ENCODE results near the gene C19orf38. TPM values are rescaled to one million over a fixed set of nuclear protein-coding genes. Genes with fewer than 3 reads are reported as not detected.
A peak's percentile ranks its signal among the peaks of the same experiment; 100 is the strongest.

C19orf38 gene
- total and polyA plus RNA-seq, 4 donors, result 4.2 to 48.7 (median 8.3) TPM

DNA sequence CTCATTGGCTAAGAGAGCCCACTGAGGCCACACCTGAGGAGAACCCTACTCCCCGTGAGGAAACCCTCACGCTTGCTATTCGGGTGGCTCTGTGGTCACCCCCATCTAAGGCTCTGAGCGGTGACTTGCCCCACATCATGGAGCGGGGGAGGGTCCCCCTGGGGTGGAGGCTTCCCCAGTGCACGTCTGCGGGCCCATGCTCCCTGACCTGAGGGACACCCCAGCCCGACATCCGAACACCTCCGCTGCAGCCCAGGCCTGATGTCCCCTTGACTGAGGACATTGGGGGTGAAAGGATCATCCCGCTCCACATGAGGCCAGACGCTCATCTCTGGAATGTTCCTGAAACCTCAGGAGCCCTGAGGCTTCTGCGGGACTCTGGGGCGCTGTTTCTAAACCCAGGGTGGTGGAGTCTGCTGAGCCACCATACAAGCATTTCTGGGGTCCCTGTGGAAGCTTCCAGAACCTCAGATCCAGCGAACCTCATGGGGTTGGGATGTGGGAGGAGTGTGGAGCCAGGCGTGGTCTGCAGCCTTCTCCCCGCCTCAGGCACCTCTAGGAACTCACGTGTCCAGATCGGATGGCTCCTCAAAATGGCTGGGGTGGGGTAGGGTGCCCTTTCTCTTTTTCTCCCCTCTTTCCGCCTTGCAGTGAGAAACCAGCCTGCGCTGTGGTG lies 32.1 kb upstream of the C19orf38 start:
- Histone ChIP-seq H3K9ac (ENCODE audit: insufficient read depth in 1 of 2, low read length in 2 of 2) (no peak overlapping the region), H3K27me3 (ENCODE audit: control insufficient read depth in 3 of 3, insufficient read depth in 3 of 3, low read length in 2 of 3) (no peaks in the 10 kb centered on the region), H3K27ac (ENCODE audit: low read depth in 1 of 2, low read length in 1 of 2) (peak overlapping the region in 1 of 2 donors; percentile 58), H3K4me3 (no peak overlapping the region), H3K4me1 (ENCODE audit: control insufficient read depth in 5 of 5, insufficient read depth in 5 of 5, low read length in 5 of 5) (peaks cover 0 to 8% (median 0%) of the 10 kb centered on the region in 5 donors), H3K36me3 (ENCODE audit: control insufficient read depth in 4 of 4, insufficient read depth in 4 of 4, low read length in 4 of 4) (peaks cover 0 to 63% (median 29%) of the 10 kb centered on the region in 4 donors), H3K9me3 (ENCODE audit: control insufficient read depth in 4 of 4, insufficient read depth in 3 of 4, low read length in 3 of 4) (no peaks in the 10 kb centered on the region)
- 93% methylated on average over 21 of the region's 21 CpGs for WGBS, 2 donors
- ATAC-seq (ENCODE audit: insufficient read depth, low FRiP score), result no peak
- DNase-seq, result no peak
- TF ChIP-seq, protein P1, sequence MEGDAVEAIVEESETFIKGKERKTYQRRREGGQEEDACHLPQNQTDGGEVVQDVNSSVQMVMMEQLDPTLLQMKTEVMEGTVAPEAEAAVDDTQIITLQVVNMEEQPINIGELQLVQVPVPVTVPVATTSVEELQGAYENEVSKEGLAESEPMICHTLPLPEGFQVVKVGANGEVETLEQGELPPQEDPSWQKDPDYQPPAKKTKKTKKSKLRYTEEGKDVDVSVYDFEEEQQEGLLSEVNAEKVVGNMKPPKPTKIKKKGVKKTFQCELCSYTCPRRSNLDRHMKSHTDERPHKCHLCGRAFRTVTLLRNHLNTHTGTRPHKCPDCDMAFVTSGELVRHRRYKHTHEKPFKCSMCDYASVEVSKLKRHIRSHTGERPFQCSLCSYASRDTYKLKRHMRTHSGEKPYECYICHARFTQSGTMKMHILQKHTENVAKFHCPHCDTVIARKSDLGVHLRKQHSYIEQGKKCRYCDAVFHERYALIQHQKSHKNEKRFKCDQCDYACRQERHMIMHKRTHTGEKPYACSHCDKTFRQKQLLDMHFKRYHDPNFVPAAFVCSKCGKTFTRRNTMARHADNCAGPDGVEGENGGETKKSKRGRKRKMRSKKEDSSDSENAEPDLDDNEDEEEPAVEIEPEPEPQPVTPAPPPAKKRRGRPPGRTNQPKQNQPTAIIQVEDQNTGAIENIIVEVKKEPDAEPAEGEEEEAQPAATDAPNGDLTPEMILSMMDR (IDR thresholded peaks at IDR 0.05; ENCODE audit: control extremely low read depth, extremely low read depth), result no peak

DNA sequence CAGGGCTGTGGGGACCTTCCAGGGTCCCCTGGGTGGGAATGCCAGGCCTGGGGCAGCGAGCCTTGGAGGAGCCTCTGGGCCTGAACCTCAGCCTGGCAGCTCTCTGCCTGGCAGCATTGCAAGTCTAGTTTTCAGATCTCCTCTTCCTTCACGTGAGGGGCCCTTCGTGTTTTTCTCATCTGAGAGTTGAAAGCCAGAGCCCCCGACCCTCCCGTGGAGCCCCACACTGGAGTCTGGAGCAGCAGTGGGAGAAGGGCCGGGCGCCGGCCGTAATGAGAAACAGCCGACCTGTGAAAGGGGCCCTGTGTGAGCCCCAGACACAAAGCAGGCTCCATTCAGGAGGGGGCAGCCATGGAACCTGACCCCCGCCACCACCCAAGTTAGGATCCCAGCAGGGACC lies 31.5 kb upstream of the C19orf38 start:
- peaks cover under 1 to 58% (median 32%) of the 10 kb centered on the region in 4 donors for H3K36me3 ChIP-seq (ENCODE audit: control insufficient read depth in 4 of 4, insufficient read depth in 4 of 4, low read length in 4 of 4)
- TF ChIP-seq, protein P1 (IDR thresholded peaks at IDR 0.05; ENCODE audit: control extremely low read depth, extremely low read depth), result no peak
- no peak overlapping the region for H3K4me3 ChIP-seq
- DNase-seq, result no peak
- peaks cover 0 to 8% (median 0%) of the 10 kb centered on the region in 5 donors for H3K4me1 ChIP-seq (ENCODE audit: control insufficient read depth in 5 of 5, insufficient read depth in 5 of 5, low read length in 5 of 5)
- H3K9me3 ChIP-seq (ENCODE audit: control insufficient read depth in 4 of 4, insufficient read depth in 3 of 4, low read length in 3 of 4), result no peaks in the 10 kb centered on the region
- H3K27ac ChIP-seq (ENCODE audit: low read depth in 1 of 2, low read length in 1 of 2), result peak overlapping the region in 1 of 2 donors; percentile 58
- 85 to 95% methylated on average over 11 of the region's 11 CpGs for WGBS, 2 donors
- ATAC-seq (ENCODE audit: insufficient read depth, low FRiP score), result no peak
- no peak overlapping the region for H3K9ac ChIP-seq (ENCODE audit: insufficient read depth in 1 of 2, low read length in 2 of 2)
- H3K27me3 ChIP-seq (ENCODE audit: control insufficient read depth in 3 of 3, insufficient read depth in 3 of 3, low read length in 2 of 3), result no peaks in the 10 kb centered on the region

DNA sequence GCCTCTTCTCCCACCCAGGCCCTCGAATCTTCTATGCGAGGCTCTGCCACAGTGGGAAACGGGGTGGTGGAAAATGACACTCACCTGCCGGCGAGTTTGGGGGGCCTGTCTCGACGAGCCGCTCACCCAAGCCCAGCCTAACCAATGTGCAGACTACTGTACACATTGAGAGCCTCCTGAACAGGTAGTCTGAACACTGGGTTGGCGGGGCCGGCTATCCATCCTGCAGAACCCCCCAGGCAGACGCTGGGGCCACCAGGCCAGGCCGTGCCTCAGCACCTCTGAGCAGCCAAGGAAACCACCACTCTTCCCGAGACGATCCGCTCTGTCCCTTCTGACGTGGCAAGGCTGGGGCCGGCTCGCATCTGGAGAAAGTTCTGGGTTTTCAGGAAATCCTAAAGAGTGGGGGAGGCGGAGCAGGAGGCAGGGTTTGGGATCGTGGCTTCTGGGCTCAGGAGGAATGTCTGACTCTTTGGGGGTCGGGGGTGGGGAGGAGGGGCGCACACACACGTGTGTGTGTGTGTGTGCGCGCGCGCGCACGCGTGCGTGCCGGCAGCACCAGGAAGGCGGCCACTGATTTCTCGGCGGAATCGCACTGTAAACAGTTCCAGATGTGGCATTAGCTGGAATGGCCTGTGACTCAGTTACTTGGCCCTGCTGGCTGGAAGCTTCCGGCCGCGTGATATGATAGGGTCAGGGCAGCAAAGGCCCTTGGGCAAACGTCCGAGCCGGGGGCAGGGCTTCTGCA lies 30.8 kb upstream of the C19orf38 start:
- DNase-seq, result peak; percentile 67 to 84 (median 80)
- Histone ChIP-seq H3K9me3 (ENCODE audit: control insufficient read depth in 4 of 4, insufficient read depth in 3 of 4, low read length in 3 of 4) (no peaks in the 10 kb centered on the region), H3K27me3 (ENCODE audit: control insufficient read depth in 3 of 3, insufficient read depth in 3 of 3, low read length in 2 of 3) (no peaks in the 10 kb centered on the region), H3K4me3 (no peak overlapping the region), H3K9ac (ENCODE audit: insufficient read depth in 1 of 2, low read length in 2 of 2) (no peak overlapping the region), H3K36me3 (ENCODE audit: control insufficient read depth in 4 of 4, insufficient read depth in 4 of 4, low read length in 4 of 4) (peaks cover 3 to 56% (median 35%) of the 10 kb centered on the region in 4 donors), H3K4me1 (ENCODE audit: control insufficient read depth in 5 of 5, insufficient read depth in 5 of 5, low read length in 5 of 5) (peaks cover 0 to 8% (median 0%) of the 10 kb centered on the region in 5 donors), H3K27ac (ENCODE audit: low read depth in 1 of 2, low read length in 1 of 2) (peak overlapping the region in 1 of 2 donors; percentile 58)
- TF ChIP-seq, protein P1 (IDR thresholded peaks at IDR 0.05; ENCODE audit: control extremely low read depth, extremely low read depth), result no peak
- WGBS, 2 donors, result 83 to 89% methylated on average over 42 of the region's 42 CpGs
- ATAC-seq (ENCODE audit: insufficient read depth, low FRiP score), result peak; percentile 20

Measured in lung (tissue), 12 donors.